Measurements from ENCODE around the gene GSTM3. TPM values are rescaled to one million over a fixed set of nuclear protein-coding genes. Genes with fewer than 3 reads are reported as not detected.
A peak's percentile ranks its signal among the peaks of the same experiment; 100 is the strongest.

The GSTM3 gene
- total and polyA plus RNA-seq, 9 of the 15 experiments (the other 6 are each of a cell fraction or from before 2014, with no cell fraction given), result 3.9 to 24.5 (median 9.4) TPM

GRCh38 chr1:109790329-109790728 is 49.5 kb upstream of the GSTM3 start (continued):
- TF ChIP-seq, protein P1, sequence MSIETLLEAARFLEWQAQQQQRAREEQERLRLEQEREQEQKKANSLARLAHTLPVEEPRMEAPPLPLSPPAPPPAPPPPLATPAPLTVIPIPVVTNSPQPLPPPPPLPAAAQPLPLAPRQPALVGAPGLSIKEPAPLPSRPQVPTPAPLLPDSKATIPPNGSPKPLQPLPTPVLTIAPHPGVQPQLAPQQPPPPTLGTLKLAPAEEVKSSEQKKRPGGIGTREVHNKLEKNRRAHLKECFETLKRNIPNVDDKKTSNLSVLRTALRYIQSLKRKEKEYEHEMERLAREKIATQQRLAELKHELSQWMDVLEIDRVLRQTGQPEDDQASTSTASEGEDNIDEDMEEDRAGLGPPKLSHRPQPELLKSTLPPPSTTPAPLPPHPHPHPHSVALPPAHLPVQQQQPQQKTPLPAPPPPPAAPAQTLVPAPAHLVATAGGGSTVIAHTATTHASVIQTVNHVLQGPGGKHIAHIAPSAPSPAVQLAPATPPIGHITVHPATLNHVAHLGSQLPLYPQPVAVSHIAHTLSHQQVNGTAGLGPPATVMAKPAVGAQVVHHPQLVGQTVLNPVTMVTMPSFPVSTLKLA (conservative IDR thresholded peaks at IDR 0.05), result 0 out of 4 replicates have a peak, but pooled peaks of 1 of the 2 experiments have one; percentile 28
- TF ChIP-seq PHF21A (IDR thresholded peaks at IDR 0.05; ENCODE audit: borderline replicate concordance, low read depth) (no peak), RCOR1 (IDR thresholded peaks at IDR 0.05; ENCODE audit: borderline replicate concordance in 1 of 2, low read depth in 2 of 2, low read length in 2 of 2) (peak in 1 of 2 experiments; percentile 56; a peak in 2 of 4 replicates), ID3 (CRISPR knock-in tag; IDR thresholded peaks at IDR 0.05) (no peak), ID3 (tag; IDR thresholded peaks at IDR 0.05) (no peak), TOE1 (IDR thresholded peaks at IDR 0.05; ENCODE audit: borderline replicate concordance) (no peak), TOE1 (CRISPR knock-in tag; IDR thresholded peaks at IDR 0.05; ENCODE audit: borderline replicate concordance, low read depth) (no peak), SRSF3 (IDR thresholded peaks at IDR 0.05; ENCODE audit: insufficient read depth, low read length) (no peak), CHD4 (IDR thresholded peaks at IDR 0.05; ENCODE audit: insufficient read depth, insufficient replicate concordance, low read depth, low read length, poor library complexity, severe bottlenecking) (peak; percentile 96), ZNF146 (CRISPR knock-in tag; IDR thresholded peaks at IDR 0.05; ENCODE audit: unreplicated experiment) (no peak), ZNF24 (IDR thresholded peaks at IDR 0.05) (peak; percentile 10; the same call in 1 of the 2 replicates), ZKSCAN1 (IDR thresholded peaks at IDR 0.05; ENCODE audit: low read depth, low read length) (no peak), MTA1 (IDR thresholded peaks at IDR 0.05; ENCODE audit: borderline replicate concordance) (no peak), CBFA2T3 (IDR thresholded peaks at IDR 0.05) (no peak), RBM34 (IDR thresholded peaks at IDR 0.05; ENCODE audit: borderline replicate concordance, insufficient read depth, low read length) (no peak), TCF15 (CRISPR knock-in tag; IDR thresholded peaks at IDR 0.05) (no peak), CHD2 (IDR thresholded peaks at IDR 0.05; ENCODE audit: low read depth, low read length) (no peak), ZNF23 (CRISPR knock-in tag; IDR thresholded peaks at IDR 0.05) (no peak), GABPB2 (CRISPR knock-in tag; conservative IDR thresholded peaks at IDR 0.05) (no peak)
- TF ChIP-seq, protein P2, sequence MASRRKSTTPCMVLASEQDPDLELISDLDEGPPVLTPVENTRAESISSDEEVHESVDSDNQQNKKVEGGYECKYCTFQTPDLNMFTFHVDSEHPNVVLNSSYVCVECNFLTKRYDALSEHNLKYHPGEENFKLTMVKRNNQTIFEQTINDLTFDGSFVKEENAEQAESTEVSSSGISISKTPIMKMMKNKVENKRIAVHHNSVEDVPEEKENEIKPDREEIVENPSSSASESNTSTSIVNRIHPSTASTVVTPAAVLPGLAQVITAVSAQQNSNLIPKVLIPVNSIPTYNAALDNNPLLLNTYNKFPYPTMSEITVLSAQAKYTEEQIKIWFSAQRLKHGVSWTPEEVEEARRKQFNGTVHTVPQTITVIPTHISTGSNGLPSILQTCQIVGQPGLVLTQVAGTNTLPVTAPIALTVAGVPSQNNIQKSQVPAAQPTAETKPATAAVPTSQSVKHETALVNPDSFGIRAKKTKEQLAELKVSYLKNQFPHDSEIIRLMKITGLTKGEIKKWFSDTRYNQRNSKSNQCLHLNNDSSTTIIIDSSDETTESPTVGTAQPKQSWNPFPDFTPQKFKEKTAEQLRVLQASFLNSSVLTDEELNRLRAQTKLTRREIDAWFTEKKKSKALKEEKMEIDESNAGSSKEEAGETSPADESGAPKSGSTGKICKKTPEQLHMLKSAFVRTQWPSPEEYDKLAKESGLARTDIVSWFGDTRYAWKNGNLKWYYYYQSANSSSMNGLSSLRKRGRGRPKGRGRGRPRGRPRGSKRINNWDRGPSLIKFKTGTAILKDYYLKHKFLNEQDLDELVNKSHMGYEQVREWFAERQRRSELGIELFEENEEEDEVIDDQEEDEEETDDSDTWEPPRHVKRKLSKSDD (conservative IDR thresholded peaks at IDR 0.05; ENCODE audit: low read length), result no peak
- TF ChIP-seq, protein P3, sequence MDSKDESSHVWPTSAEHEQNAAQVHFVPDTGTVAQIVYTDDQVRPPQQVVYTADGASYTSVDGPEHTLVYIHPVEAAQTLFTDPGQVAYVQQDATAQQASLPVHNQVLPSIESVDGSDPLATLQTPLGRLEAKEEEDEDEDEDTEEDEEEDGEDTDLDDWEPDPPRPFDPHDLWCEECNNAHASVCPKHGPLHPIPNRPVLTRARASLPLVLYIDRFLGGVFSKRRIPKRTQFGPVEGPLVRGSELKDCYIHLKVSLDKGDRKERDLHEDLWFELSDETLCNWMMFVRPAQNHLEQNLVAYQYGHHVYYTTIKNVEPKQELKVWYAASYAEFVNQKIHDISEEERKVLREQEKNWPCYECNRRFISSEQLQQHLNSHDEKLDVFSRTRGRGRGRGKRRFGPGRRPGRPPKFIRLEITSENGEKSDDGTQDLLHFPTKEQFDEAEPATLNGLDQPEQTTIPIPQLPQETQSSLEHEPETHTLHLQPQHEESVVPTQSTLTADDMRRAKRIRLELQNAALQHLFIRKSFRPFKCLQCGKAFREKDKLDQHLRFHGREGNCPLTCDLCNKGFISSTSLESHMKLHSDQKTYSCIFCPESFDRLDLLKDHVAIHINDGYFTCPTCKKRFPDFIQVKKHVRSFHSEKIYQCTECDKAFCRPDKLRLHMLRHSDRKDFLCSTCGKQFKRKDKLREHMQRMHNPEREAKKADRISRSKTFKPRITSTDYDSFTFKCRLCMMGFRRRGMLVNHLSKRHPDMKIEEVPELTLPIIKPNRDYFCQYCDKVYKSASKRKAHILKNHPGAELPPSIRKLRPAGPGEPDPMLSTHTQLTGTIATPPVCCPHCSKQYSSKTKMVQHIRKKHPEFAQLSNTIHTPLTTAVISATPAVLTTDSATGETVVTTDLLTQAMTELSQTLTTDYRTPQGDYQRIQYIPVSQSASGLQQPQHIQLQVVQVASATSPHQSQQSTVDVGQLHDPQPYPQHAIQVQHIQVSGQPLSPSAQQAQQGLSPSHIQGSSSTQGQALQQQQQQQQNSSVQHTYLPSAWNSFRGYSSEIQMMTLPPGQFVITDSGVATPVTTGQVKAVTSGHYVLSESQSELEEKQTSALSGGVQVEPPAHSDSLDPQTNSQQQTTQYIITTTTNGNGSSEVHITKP (IDR thresholded peaks at IDR 0.05; ENCODE audit: partially characterized antibody), result no peak
